ENCODE results near the gene OAT. TPM values are rescaled to one million over a fixed set of nuclear protein-coding genes. Genes with fewer than 3 reads are reported as not detected.

OAT gene
- total RNA-seq, 2 experiments from 2014 or later = 22.4 to 28.0 TPM

DNA sequence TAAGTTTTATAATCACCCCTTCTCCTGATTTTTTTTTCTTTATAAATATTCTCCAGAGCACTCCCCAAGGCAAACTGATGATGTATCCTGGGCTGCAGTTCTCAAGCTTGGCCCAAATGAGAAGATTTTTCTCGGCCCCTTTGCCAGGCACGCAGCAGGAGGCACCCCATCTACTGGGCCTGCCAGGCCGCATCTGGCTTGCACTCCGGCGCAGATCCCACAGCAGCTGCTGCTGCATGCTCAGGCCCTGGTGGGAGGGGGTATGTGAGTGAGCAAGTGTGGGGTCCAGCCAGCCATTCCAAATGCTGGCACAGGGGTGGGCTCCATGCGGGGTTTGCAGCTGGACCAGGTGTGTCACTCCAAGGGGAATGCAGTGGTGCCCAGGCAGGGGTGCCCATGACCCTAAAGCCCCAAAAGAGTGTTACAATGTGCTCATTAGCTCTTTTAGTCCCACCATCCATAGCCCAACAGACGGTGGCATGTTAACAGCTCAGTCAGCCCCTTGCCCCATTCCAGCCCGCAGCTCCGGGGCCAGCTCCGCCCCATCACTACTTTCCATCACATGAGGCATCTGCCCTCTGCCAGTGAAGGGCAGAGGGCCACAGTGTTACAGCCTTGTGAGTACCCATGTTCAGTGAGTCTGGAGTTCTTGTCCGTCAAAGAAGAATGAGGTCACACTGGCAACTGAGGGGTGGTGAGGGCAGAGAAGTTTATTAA lies 25.9 kb downstream of the OAT start:
- Mint-ChIP-seq H3K27ac (no peak overlapping the region), H3K4me1 (ENCODE audit: low read depth) (peaks cover 2% of the 10 kb centered on the region), H3K4me3 (no peak overlapping the region), H3K27me3 (ENCODE audit: low read depth) (peaks cover 3% of the 10 kb centered on the region), H3K9me3 (ENCODE audit: insufficient read depth) (no peaks in the 10 kb centered on the region), H3K36me3 (ENCODE audit: low read depth) (no peaks in the 10 kb centered on the region)
- POLR2A ChIA-PET = no interaction called here
- no peak for ATAC-seq
- CTCF ChIA-PET = interaction anchor here (2.0 to 9.2 kb wide), 2 partner anchors 11 to 399 kb away, joined by 14 to 155 read pairs; no protein-coding TSS in a partner anchor
- no peak for DNase-seq

DNA sequence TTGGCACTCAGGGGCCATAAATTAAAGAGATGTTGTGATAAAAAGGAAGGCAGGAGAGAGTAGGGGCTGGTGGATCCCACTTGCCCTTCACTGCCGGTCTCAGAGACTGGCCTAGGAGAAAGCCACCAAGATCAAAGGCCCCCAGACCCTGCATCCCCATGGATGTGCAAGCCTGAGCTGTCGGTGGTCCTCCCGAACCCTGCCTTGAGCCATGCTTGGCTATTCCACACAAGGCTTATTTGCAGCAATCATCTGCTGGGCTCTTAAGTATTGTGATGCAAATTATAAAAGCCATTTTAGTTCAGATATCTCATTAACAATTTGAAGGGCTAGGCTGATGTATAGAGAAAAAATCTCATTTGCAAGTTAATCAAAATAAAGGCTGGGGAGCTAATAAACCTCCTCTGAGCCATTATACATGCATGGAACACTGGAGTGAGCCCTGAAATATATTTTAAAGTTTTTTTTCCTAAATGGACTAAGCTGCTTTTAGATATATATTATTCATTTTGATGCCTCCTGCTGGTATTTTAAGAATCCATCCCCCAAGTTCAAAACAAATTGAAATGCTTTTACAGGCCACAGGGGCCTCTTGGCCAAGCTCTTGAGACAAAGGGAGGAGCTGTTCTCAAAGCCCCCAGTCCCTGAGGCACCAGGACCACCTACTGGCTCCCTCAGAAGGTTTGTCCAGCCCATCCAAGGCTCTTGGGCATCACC lies 28.1 kb downstream of the OAT start:
- Mint-ChIP-seq H3K4me3 (no peak overlapping the region), H3K27ac (no peak overlapping the region), H3K27me3 (ENCODE audit: low read depth) (peaks cover 3% of the 10 kb centered on the region), H3K4me1 (ENCODE audit: low read depth) (peaks cover 2% of the 10 kb centered on the region), H3K36me3 (ENCODE audit: low read depth) (no peaks in the 10 kb centered on the region), H3K9me3 (ENCODE audit: insufficient read depth) (no peaks in the 10 kb centered on the region)
- CTCF ChIA-PET = interaction anchor here (1.1 to 9.2 kb wide), 8 partner anchors 9 to 397 kb away, joined by 3 to 155 read pairs (median 6); no protein-coding TSS in a partner anchor
- no peak for DNase-seq
- ATAC-seq = no peak
- POLR2A ChIA-PET = no interaction called here

DNA sequence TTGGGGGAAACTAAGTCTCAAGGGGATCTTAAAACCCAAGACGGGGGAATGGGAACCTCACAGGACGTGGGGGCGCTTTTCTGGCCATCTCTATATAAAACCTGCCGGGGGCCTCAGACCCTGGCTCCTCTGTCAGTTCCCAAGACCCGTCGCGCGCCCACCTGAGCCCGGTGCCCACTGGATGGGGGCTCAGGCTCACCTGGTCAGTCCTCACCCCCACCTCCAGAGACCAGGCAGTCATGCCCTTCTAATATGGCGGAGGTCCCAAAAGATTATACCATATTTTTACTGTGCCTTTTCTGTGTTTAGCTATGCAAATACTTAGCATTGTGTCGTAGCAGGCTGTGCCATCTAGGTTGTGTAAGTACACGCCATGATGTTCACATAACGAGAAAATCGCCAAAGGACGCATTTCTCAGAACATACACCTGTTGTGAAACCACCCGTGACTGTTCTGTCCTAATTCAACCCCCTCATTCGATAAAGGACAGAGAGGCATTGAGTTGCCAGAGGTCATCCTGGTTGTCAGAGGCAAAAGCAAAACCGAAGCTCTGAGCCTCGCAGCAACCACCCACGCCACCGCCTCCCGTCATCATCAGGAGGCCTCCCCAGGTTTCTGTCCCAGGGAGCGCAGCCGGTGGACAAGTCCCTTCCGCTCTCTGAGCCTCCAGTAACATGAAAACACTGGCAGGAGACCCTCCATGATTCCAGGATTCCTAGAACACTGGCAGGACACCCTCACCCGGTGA lies 28.9 kb downstream of the OAT start:
- Mint-ChIP-seq H3K27ac (no peak overlapping the region), H3K4me3 (peak overlapping the region; percentile 31), H3K36me3 (ENCODE audit: low read depth) (no peaks in the 10 kb centered on the region), H3K4me1 (ENCODE audit: low read depth) (peaks cover 2% of the 10 kb centered on the region), H3K27me3 (ENCODE audit: low read depth) (peaks cover 5% of the 10 kb centered on the region), H3K9me3 (ENCODE audit: insufficient read depth) (no peaks in the 10 kb centered on the region)
- no peak for ATAC-seq
- ChIA-PET CTCF (interaction anchor here (0.8 to 9.2 kb wide), 38 partner anchors 9 to 406 kb away, joined by 3 to 155 read pairs (median 6); no protein-coding TSS in a partner anchor), POLR2A (no interaction called here)
- no peak for DNase-seq

DNA sequence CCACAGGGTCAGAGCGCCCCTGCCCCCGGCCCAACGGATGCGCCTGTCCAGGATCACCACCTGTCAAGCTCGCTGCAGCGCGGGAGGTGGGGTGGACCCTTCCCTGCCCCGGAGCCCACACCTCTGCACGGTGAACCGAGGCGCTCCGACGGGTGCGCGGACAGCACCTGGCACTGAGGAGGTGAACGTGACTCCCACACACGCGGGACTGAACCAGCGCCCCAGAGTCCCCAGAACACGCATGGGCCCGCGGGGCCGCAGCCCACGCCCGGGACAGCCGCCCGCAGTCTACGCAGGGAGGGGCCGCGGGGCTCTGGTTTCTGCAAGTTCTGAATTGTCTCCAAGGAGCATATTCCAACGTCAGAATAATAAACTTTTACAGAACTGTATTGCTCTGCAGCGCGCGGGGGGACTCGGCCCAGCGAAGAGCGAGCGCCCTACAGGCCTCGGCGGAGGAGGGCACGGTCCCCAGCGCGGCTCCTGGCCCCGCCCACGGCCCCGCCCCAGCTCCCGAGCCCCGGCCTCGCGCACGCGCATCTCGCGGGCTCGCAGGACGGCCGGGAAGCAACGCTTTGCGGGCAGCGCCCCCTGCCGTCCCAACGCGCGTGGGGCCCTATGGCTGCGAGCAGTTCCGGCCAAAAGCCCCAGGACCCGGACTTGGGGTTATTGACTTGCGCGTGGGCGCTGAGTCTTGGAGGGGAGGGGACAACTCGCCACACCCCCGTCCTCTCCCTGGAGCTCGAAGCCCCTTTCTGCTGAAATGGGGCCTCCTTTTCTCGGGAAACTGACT lies 29.7 kb downstream of the OAT start:
- POLR2A ChIA-PET = no interaction called here
- Mint-ChIP-seq H3K4me3 (peak overlapping the region; percentile 31), H3K9me3 (ENCODE audit: insufficient read depth) (no peaks in the 10 kb centered on the region), H3K27ac (no peak overlapping the region), H3K36me3 (ENCODE audit: low read depth) (no peaks in the 10 kb centered on the region), H3K4me1 (ENCODE audit: low read depth) (peaks cover 2% of the 10 kb centered on the region), H3K27me3 (ENCODE audit: low read depth) (peaks cover 5% of the 10 kb centered on the region)
- CTCF ChIA-PET = interaction anchor here (0.6 to 9.2 kb wide), 68 partner anchors 8 to 807 kb away, joined by 3 to 155 read pairs (median 4); partner anchors contain the start of gene LHPP
- DNase-seq (peak; percentile 92), ATAC-seq (peak; percentile 98)

DNA sequence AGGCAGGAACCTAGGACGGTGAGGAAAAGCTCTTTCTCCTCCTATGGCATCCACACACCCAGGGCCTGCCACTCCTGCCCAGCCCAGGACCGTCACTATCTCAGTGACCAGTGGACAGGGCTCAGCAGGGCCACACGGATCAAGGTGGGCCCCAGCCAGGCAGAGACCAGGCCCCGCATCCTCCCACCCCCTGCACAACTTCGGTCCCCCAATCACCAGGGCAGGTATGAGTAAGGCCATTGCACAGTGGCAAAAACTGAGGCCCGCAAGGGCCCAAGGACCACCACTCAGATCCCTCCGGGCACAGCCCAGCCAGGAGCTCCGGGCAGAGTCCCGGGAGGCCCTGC lies 30.3 kb downstream of the OAT start:
- no peaks in the 10 kb centered on the region for H3K9me3 Mint-ChIP-seq (ENCODE audit: insufficient read depth)
- H3K4me3 Mint-ChIP-seq = no peak overlapping the region
- no peak for DNase-seq
- H3K27ac Mint-ChIP-seq = no peak overlapping the region
- ATAC-seq = no peak
- peaks cover 5% of the 10 kb centered on the region for H3K27me3 Mint-ChIP-seq (ENCODE audit: low read depth)
- ChIA-PET POLR2A (no interaction called here), CTCF (interaction anchor here (0.7 to 4.1 kb wide), 18 partner anchors 11 to 421 kb away, joined by 3 to 51 read pairs (median 6); no protein-coding TSS in a partner anchor)
- H3K36me3 Mint-ChIP-seq (ENCODE audit: low read depth) = no peaks in the 10 kb centered on the region
- peaks cover 2% of the 10 kb centered on the region for H3K4me1 Mint-ChIP-seq (ENCODE audit: low read depth)

DNA sequence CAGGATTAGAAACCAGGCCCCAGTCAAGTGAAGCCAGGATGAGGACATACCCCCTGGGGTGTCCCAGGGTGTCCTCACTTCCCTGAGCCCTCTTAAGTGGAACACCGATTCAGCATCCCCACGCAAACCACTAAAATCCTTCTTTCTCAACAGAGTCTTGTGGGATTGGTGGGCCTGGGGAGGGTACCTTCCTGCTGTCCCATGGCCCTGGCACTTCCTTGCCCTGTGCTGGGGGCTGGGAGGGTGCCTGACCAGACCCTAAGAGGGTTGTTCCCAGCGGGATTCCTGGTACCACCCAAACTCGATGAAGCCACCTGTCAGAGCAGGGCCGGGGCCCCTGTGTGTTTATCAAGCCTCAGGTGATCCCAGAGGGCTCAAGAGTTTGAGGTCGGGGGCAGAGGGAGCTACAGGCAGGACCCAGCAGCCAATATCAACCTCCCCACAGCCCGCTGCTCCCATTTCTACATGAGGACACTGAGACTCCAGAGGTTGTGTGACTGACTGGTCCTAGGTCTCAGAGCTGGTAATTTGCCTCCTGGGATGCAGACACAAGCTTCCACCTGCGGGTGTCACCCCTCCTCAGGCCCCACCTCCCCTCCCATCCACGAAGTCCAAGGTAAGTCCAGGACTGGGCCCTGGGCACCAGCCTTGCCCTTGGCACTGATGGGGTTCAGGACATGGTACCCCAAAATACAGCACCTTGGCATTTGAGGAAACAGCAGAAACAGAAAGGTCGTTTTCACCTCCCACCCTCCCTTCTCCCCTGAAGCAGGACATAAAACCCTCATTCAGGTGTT lies 31.4 kb downstream of the OAT start:
- Mint-ChIP-seq H3K9me3 (ENCODE audit: insufficient read depth) (no peaks in the 10 kb centered on the region), H3K27me3 (ENCODE audit: low read depth) (peaks cover 5% of the 10 kb centered on the region), H3K27ac (no peak overlapping the region), H3K4me1 (ENCODE audit: low read depth) (peaks cover 2% of the 10 kb centered on the region), H3K4me3 (no peak overlapping the region), H3K36me3 (ENCODE audit: low read depth) (no peaks in the 10 kb centered on the region)
- CTCF ChIA-PET = interaction anchor here (1.0 to 4.1 kb wide), 5 partner anchors 17 to 393 kb away, joined by 3 to 51 read pairs (median 5); no protein-coding TSS in a partner anchor
- no peak for DNase-seq
- POLR2A ChIA-PET = no interaction called here
- no peak for ATAC-seq

DNA sequence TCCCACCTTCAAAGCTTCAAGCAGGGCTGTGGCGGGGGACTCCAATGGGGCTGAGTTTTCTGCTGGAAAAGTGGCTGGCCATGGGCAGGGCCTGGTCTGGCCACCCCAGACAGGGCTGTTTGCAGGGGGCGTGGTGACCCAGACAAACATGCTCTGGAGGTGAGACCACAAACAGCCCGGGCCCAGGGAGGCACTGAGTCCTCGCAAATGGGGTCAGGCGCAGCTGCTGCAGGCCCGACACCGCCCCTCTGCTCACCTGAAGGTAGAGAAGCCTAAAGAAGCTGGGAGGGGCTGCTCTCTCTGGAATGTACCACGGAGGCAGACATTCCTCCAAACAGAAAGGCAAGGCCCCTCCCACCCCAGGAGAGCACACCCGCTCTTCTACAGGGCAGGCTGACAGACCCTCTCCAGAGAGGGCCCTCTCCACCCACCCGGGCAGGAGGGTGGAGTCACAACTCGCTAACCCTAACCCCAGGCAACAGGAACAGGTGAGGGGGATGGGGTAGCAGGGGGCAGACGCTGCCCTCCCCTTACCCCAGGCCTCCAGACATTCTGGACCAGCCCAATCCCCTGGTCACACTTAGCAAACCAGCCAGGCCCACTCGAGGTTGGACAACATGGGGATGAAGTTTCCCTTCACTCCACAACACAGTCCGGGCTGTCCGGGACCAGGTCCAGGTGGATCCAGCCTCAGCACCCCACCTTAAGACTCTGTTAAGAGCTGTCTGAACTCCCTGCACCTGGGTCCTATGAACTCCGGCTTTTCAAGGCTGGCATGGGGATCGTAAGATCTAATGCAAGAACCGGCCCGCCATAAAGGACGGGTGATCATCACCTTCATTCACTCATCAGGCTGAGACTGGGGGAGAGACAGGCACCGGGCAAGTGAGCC lies 32.3 kb downstream of the OAT start:
- POLR2A ChIA-PET = no interaction called here
- peaks cover 6% of the 10 kb centered on the region for H3K27me3 Mint-ChIP-seq (ENCODE audit: low read depth)
- no peak overlapping the region for H3K4me3 Mint-ChIP-seq
- CTCF ChIA-PET = interaction anchor here (1.5 kb wide), 1 partner anchor 18 kb away, joined by 3 read pairs; no protein-coding TSS in a partner anchor
- H3K36me3 Mint-ChIP-seq (ENCODE audit: low read depth) = no peaks in the 10 kb centered on the region
- H3K4me1 Mint-ChIP-seq (ENCODE audit: low read depth) = peaks cover 2% of the 10 kb centered on the region
- H3K27ac Mint-ChIP-seq = no peak overlapping the region
- ATAC-seq (no peak), DNase-seq (no peak)
- H3K9me3 Mint-ChIP-seq (ENCODE audit: insufficient read depth) = no peaks in the 10 kb centered on the region

DNA sequence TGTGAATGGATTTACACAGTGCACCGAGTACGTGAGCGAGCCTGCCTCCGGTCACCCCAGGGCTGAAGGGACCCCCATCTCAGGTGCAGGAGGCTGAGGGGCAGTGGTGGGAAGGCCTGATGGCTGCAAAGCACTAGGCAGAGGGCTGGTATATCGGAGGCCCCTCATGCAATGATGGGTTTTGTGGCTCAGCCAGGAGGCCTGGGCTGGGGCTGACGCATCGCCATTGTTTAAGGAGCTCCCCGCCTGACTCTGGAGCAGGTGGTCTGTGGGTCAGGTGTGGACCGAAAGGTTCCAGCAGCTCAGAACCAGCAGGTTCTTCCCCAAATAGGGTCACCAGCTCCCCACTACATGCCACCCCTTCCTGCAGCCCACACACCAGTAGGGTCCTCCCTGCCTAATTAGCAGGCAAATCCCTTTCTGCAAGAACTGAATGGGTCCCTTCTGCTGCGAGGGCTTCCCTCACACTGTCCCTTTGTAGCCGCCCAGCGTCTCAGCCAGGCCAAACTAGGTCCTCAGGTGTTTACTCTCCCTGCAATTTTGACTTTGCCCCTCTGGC lies 33.0 kb downstream of the OAT start:
- ATAC-seq (no peak), DNase-seq (no peak)
- H3K36me3 Mint-ChIP-seq (ENCODE audit: low read depth) = no peaks in the 10 kb centered on the region
- H3K4me1 Mint-ChIP-seq (ENCODE audit: low read depth) = peaks cover 2% of the 10 kb centered on the region
- ChIA-PET CTCF (interaction anchor here (1.1 to 1.5 kb wide), 2 partner anchors 18 to 391 kb away, joined by 3 to 7 read pairs; no protein-coding TSS in a partner anchor), POLR2A (no interaction called here)
- H3K9me3 Mint-ChIP-seq (ENCODE audit: insufficient read depth) = no peaks in the 10 kb centered on the region
- no peak overlapping the region for H3K27ac Mint-ChIP-seq
- H3K4me3 Mint-ChIP-seq = no peak overlapping the region
- peaks cover 13% of the 10 kb centered on the region for H3K27me3 Mint-ChIP-seq (ENCODE audit: low read depth)

DNA sequence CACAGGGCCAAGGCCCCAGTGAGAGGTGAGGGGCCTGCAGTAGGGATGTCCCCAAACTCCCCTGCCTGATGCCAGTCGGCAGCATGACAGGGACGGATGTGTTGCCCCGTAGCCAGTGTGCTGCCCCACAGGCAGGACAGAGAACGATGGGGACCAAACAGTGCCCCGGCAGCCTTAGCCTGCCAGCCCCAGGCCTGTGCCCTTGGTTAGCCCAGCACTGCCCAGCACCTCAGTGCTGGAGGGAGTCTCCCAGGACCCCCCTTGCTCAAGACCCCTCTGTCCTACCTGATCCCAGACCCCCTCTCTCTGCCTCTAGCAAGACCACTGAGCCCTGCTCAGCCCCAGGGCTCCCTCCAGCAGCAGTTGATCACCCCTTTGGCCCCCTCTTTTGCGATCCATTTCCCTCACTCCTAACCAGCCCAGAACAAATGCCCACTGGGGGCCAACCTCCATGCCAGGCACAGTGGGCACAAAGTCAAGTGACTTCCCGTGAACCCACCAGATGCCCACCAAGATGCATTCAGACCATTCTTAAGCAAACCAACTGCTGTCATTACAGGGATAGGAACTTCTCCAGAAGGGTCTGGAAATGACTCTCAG lies 34.0 kb downstream of the OAT start:
- Mint-ChIP-seq H3K27ac (no peak overlapping the region), H3K27me3 (ENCODE audit: low read depth) (peaks cover 22% of the 10 kb centered on the region), H3K4me1 (ENCODE audit: low read depth) (peaks cover 2% of the 10 kb centered on the region), H3K9me3 (ENCODE audit: insufficient read depth) (no peaks in the 10 kb centered on the region), H3K36me3 (ENCODE audit: low read depth) (no peaks in the 10 kb centered on the region), H3K4me3 (no peak overlapping the region)
- ChIA-PET POLR2A (no interaction called here), CTCF (interaction anchor here (1.1 to 1.7 kb wide), 2 partner anchors 19 to 390 kb away, joined by 5 to 7 read pairs; no protein-coding TSS in a partner anchor)
- no peak for DNase-seq
- ATAC-seq = no peak

Measured in activated CD8-positive, alpha-beta T cell treated with anti-CD3 and anti-CD28 coated beads, Interleukin-2, amount 10 ng/mL, durations not matched to agents 7 days and 5 days (primary cell).